Kidney tubule cell (primary cell): ENCODE data around the gene SNCB.
A peak's percentile ranks its signal among the peaks of the same experiment; 100 is the strongest.
"Not testable (repeated sequence)": the region's sequence is repeated elsewhere in the genome, so short reads cannot be mapped to it uniquely, and the experiment has no call there.

Experiments used
- DNase-seq: peaks from one replicate; pipeline ENCODE4 v3.0.0-alpha.2; 2018; ENCODE audit warnings: low spot score

Gene SNCB

GRCh38 chr5:176597417-176598389, 32.6 kb downstream of the SNCB start:
- DNase-seq = no peak

- peak; percentile 31 for DNase-seq
Observed at GRCh38 chr5:176596689-176597416, 33.5 kb downstream of the SNCB start.

DNA sequence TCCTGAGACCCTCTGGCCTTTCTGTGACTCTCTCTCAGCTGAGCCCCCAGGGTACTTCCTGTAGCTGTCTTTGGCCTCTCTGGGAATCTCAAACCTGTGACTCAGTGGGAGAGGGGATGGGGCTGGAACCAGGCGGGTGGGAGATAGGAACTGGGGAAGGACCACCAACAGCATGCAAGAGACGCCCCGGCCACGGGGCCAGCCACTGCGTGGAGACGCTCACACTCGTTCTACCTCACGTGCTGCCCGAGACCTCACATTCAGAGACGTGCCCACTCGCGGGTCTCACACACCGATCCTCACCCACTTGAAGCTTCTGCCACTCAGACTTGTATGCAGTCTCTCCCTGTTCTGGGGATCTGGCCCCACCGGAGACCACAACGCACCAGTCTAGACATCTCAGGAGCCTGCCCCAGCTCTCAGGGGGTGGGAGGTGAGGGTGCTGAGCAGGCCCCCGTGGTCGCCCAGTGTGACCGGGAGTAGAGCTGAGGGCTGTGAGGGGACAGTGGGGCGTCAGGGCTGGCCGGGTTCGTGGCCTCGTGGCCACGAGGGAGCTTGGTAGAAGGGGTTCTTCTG, 34.2 kb downstream of the SNCB start:
- DNase-seq = no peak

- no peak for DNase-seq
Observed at GRCh38 chr5:176595386-176595943, 34.9 kb downstream of the SNCB start.

- no peak for DNase-seq
Observed at GRCh38 chr5:176594554-176594953, 35.8 kb downstream of the SNCB start.

DNA sequence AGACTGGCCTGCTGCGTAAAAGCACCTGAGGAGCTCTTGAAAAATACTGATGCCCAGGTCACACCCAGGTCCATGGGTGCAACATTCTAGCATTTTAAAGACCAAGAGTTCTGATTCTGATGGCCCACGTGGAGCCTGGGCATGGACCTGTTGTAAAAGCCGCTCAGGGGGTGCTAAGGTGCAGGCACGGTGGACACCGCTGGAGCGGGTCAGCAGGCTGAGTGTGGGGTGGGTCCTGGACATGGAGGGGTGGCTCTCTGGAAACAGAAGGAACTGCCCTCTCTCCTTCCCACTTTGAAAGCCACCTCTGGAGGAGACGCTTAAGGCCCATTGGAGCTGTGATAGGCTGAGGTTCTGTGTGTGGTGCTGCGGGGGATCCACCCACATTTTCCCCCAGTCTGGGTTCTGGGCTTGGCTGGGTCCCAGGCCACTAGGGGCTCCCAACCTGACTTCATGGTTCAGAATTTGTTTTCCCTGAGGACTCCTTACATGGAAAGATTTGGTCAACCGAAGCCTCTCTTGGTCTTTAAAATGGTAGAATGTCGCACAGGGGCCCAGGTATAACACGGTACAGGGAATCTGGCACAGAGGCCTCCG, 37.0 kb downstream of the SNCB start:
- no peak for DNase-seq

GRCh38 chr5:176592573-176592972, 37.8 kb downstream of the SNCB start:
- DNase-seq = no peak

GRCh38 chr5:176591667-176592066, 38.7 kb downstream of the SNCB start:
- not testable (repeated sequence) for DNase-seq

DNA sequence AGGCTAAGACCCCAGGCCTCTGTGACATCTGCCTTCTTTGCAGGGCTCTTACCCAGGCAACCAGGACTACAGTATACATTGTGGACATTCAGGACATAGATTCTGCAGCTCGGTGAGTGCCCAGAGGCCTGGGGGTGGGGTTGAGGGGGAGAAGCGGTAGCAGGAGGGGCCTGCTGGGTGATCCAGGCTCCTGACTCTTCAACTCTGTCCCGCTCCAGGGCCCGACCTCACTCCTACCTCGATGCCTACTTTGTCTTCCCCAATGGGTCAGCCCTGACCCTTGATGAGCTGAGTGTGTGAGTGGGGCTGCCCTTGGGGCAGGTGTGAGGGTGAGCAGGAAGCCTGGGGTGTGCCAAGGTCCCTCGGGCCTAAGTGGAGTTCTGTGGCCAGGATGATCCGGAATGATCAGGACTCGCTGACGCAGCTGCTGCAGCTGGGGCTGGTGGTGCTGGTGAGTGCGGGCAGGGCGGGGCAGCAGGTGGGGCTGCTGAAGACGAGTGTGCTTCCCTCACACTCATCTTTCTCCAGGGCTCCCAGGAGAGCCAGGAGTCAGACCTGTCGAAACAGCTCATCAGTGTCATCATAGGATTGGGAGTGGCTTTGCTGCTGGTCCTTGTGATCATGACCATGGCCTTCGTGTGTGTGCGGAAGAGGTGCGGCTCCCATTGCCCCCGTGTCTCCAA, 40.2 kb downstream of the SNCB start:
- DNase-seq = no peak

DNA sequence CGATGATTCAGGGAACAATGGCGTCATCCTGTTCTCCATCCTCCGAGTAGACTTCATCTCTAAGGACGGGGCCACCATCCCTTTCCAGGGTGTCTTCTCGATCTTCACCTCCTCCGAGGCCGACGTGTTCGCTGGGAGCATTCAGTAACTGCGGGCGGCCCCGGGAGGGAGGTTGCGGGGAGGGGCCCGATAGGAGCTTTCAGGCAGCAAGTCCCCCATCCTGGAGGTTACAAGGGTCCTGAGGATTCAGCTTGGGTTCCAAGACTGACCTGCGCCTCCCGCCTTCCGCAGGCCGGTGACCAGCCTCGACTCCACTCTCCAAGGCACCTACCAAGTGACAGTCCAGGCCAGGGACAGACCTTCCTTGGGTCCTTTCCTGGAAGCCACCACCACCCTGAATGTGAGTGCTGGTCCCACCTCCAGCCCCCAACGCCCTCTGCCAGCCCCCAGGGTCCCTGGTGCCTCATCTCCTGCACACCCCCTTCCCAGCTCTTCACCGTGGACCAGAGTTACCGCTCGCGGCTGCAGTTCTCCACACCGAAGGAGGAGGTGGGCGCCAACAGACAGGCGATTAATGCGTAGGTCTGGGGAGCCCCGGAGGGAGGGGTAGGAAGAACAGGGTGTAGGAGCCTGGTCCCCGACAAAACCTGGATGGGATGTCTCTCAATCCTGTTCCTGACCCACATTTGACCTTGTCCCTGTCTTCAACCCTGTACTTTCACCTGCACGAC, 41.1 kb downstream of the SNCB start:
- no peak for DNase-seq

DNA sequence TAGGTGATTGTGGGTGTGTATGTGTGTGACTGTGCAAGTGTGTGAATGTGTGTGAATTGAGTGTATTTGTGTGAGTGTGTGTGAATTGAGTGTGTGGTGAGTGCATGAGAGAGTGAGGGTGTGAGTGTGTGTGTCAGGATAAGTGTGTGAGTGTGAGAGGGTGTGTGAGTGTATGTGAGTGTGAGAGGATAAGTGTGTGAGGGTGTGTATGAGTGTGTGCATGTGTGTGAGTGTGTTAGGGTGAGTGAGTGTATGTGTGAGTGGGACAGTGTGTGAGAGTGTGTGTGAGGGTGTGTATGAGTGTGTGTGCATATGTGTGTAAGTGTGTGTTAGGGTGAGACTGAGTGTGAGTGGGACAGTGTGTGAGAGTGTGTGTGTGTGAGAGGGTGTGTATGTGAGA, 42.0 kb downstream of the SNCB start:
- no peak for DNase-seq

DNA sequence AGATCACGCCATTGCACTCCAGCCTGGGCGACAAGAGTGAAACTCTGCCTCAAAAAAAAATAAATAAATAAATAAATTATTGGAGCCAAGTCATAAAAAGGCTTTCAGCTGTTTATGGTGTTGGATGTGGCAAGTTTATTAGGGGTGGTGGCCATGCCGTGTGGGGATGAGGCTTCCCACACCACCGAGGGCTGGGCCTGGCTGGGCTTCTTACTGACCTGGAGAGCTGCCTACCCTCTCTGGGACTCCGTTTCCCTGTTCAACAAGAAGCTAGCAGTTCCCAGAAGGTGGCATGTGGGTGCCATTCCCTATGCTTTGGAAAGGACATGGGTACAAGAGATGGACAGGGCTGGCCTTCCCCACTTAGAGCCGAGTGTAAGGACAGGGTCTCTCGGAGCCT, 42.9 kb downstream of the SNCB start:
- no peak for DNase-seq

DNA sequence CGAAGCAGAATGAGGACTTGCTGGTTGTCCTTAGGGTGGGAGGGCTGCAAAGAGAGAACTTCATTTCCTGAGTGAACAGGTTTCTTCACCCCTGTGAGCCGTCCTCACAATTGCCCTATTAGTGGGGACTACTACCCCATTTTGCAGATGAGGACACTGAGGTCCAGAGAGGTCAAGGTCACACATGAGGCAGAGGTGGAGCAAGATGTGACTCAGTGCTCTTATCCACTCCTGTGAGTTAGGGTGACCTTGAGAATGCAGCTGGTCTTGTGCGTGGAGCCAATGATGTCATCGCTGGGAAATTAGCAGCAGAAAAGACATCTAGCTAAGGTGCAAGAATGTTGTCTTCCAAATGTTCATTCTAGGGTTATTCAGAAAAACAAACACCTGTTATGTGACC, 47.3 kb downstream of the SNCB start:
- DNase-seq = no peak

- DNase-seq = no peak
Observed at GRCh38 chr5:176581361-176581760, 49.0 kb downstream of the SNCB start.

GRCh38 chr5:176579323-176579722, 51.0 kb downstream of the SNCB start:
- DNase-seq = no peak

DNA sequence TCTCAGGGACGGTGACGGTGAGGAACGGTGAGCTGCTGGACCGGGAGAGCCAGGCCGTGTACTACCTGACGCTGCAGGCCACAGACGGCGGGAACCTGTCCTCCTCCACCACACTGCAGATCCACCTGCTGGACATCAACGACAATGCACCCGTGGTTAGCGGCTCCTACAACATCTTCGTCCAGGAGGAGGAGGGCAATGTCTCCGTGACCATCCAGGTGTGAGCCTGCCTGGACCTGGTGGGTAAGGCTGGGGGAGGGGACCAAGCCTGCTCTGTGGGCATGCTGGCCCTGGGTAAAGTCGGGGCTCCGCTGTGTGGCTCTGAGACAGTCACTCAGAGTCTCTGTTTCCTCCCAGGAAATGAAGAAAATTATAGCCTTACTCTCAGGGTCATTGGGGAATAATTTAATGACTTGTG, 51.9 kb downstream of the SNCB start:
- peak; percentile 75 for DNase-seq

DNA sequence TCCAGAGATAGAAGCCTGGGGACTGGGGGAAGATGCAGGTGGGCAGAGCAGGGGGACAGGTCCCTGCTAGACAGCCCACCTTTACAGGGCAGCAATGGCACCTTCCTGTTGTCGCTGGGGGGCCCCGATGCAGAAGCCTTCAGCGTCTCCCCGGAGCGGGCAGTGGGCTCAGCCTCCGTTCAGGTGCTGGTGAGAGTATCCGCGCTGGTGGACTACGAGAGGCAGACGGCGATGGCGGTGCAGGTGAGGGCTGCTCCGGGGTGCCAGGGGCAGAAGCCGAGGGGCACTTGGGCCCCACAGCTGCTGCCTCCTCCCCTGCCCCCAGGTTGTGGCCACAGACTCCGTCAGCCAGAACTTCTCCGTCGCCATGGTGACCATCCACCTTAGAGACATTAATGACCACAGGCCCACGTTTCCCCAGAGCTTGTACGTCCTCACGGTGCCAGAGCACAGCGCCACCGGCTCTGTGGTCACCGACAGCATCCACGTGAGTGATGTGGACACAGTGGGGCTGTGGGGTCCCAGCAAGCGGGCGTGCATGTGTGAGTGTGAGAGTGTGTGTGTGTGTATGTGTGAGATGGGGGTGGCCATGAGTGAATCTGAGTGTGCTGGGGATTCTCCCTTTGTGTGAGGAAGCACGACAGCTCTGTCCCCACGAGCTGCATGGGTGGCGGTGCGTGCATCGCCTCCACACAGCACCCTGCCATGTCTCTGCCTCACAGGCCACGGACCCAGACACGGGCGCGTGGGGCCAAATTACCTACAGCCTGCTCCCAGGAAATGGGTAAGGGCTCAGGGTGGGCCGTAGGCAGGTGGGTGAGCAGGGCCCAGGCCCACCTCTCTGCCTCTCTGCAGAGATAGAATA, 52.8 kb downstream of the SNCB start:
- DNase-seq = peak; percentile 22

GRCh38 chr5:176575488-176576422, 54.6 kb downstream of the SNCB start:
- DNase-seq = no peak

DNA sequence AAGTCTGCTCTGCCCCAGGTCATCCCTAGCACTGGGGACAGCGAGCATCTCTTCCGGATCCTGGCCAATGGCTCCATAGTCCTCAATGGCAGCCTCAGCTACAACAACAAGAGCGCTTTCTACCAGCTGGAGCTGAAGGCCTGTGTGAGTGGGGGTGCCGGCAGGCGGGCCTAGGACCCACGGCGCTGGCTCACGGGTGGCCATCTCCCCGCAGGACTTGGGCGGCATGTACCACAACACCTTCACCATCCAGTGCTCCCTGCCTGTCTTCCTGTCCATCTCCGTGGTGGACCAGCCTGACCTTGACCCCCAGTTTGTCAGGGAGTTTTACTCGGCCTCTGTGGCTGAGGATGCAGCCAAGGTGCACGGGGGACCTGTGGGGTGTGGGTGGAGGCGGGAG, 55.3 kb downstream of the SNCB start:
- no peak for DNase-seq
